OCI-LY7 (cell line): ENCODE results near the gene BDKRB1.

Experiments used
- CTCF ChIP-seq: fragments of 200-600 bp; sonication (generic); conservative IDR thresholded peaks from 2 replicates; pipeline ENCODE4 v1.5.1; 2014; ENCODE audit warnings: mild to moderate bottlenecking, antibody characterized with exemption, low read length, moderate library complexity, mixed read lengths
- EZH2phosphoT487 ChIP-seq: fragments of 200-600 bp; sonication (generic); IDR thresholded peaks from 2 replicates; pipeline ENCODE4 v1.6.1; 2018; ENCODE audit warnings: low read depth, borderline replicate concordance, mild to moderate bottlenecking, mixed run types, antibody characterized with exemption, low read length, moderate library complexity, mixed read lengths

GRCh38 chr14:96297997-96298515, 42.0 kb downstream of the BDKRB1 start:
- no peak for TF ChIP-seq CTCF
- TF ChIP-seq EZH2phosphoT487: no peak
